Activated CD8-positive, alpha-beta memory T cell treated with anti-CD3 and anti-CD28 coated beads for 4 hours (primary cell): ENCODE data around the gene SPATA16.
"Not testable (repeated sequence)": the region's sequence is repeated elsewhere in the genome, so short reads cannot be mapped to it uniquely, and the experiment has no call there.

Experiments
- DNase-seq, 2 donors: peaks; one replicate each; pipeline ENCODE4 v3.0.0-alpha.2; 2020; ENCODE audit warnings: low read depth in 2 of 2

SPATA16 gene

DNA sequence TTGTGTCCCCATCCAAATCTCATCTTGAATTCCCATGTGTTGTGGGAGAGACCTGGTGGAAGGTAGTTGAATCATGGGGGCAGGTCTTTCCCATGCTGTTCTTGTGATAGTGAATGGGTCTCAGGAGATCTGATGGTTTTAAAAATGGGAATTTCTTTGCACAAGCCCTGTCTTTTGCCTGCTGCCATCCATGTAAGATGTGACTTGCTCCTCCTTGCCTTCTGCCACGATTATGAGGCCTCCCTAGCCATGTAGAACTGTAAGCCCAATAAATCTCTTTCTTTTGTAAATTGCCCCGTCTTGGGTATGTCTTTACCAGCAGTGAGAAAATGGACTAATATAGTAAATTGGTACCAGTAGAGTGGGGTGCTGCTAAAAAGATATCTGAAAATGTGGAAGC is 261.7 kb downstream of the SPATA16 start:
- DNase-seq = not testable (repeated sequence)

DNA sequence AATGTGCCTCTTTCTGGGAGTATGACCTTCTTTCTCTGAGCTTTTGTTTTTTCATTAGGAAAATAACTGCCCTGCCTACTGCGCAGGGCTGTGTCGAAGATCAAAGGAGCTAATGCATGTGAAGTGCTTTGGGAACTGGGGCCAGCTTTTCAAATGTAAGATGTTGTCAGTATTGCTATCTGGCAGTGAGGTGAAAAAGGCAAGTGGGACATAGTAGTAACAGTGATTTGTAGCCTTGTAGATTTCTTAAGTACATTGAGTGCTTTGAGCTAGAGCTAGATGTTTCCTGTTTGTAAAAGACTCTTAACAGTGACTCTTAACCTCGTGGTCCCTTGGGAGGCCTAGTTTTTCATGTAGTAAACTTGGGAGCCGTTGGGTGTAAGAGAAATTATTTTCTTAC is 264.0 kb downstream of the SPATA16 start:
- no peak for DNase-seq

DNA sequence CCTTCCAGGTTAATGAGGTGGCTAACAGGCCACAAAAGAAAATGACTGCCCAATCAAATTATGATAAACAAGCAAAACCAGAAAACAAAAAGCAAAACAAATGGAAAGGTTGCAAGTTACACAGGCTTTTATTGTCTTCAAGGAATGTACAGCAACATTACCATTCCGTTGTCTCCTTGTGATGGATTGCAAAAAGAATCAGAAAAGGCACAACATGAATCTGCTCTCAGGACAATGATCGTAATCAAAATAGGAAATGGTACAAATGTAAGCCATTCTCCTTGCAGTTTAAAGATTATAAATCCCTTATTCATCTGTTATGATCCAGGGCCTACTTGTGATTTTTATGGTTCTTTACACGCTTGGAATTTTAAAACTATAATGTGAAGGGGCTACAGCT is 264.7 kb downstream of the SPATA16 start:
- no peak for DNase-seq

GRCh38 chr3:172875039-172875438 is 266.0 kb downstream of the SPATA16 start:
- DNase-seq = no peak

- DNase-seq = no peak
Observed at GRCh38 chr3:172869784-172870518, 271.1 kb downstream of the SPATA16 start.

DNA sequence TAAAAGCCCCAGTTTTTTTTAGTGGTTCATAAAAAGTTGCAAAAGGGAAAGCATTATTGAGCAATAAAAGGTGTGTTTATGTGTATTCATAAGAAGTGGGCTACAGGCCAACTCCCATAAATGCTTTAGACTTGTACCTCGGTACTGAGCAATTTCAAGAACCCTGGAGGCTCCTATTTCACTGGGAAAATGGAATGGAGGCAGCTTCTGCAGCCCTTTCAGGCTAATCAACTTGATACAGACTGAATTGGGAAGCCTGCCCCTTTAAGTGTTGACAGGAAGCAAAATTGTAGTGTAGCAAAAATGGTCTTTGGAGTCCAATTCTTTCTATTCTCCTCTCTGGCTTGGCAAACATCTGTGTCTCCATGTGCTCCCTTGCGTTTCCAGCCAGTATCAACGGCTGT is 271.7 kb downstream of the SPATA16 start:
- DNase-seq = no peak

- no peak for DNase-seq
Observed at GRCh38 chr3:172868582-172869200, 272.3 kb downstream of the SPATA16 start.

DNA sequence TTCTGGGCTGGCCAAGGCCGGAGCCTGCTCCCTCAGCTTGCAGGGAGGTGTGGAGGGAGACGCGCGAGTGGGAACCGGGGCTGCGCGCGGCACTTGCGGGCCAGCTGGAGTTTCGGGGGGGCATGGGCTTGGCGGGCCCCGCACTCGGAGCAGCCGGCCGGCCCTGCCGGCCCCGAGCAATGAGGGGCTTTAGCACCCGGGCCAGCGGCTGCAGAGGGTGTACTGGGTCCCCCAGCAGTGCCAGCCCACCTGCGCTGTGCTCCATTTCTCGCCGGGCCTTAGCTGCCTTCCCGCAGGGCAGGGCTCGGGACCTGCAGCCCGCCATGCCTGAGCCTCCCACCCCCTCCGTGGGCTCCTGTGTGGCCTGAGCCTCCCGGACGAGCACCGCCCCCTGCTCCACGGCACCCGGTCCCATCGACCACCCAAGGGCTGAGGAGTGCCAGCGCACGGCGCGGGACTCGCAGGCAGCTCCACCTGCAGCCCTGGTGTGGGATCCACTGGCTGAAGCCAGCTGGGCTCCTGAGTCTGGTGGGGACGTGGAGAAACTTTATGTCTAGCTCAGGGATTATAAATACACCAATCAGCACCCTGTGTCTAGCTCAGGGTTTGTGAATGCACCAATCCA is 274.2 kb downstream of the SPATA16 start:
- DNase-seq = not testable (repeated sequence)

DNA sequence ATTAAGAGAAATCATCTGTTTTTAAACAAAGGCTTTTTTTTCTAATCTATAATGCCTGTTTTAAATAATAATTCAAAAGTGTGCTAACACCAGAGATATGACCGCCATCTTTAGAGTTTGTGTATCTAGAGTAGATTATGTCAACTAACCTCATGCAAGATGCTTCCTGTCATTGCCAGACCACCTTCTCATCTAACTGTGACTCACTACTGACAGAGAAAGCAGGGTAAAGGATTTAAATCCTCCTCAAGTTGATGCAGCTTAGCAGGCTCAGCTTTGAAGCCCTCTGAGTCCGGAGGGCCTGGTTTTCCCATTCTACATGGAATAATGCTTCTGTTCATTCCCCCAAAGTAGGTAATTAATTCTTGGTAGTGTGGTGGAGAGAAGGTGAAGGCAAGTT is 282.0 kb downstream of the SPATA16 start:
- DNase-seq = no peak

DNA sequence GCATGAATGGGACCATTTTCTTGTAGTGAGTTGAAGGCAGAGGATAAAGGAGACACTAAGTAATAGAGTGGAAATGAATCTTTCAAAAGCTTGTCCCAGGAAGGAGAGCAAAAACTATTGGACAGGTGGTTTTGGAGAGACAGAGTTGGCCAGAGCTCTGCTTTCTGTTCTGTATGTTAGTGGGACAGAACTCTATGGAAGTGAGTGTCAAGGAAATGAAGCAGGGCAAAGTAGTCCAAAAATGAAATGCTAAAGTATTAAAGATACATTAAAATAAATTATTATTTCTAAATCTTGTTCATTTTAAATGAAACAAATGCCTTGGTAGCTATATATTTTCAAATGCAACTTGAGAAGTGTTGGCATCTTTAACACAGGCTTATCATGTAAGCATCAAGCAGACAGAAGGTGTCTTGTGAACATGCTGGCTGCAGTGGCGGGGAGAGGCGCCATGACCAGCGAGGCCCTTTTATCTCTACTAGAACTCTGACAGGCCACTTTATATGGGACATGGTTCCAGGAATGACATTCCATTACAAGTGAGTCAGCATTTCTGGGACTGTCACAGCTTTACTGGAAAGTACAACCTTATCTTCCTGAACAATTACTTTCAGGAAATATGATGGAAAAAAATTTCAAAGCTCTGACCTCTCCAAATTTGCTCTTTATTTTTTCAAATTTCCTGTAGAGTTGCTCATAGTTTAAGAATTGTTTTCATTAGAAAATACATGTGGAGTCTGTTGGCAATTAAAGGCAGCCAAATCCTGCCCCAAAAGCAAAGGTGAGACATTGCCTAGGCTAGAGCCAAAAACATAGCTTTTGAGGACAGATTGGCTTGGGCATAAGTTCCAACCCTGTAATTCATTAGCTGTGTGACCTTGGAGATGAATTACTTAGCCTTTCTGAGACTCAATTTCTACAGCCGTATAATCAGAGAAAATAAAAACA is 284.0 kb downstream of the SPATA16 start:
- DNase-seq = no peak

GRCh38 chr3:172855037-172855436 is 286.0 kb downstream of the SPATA16 start:
- no peak for DNase-seq

DNA sequence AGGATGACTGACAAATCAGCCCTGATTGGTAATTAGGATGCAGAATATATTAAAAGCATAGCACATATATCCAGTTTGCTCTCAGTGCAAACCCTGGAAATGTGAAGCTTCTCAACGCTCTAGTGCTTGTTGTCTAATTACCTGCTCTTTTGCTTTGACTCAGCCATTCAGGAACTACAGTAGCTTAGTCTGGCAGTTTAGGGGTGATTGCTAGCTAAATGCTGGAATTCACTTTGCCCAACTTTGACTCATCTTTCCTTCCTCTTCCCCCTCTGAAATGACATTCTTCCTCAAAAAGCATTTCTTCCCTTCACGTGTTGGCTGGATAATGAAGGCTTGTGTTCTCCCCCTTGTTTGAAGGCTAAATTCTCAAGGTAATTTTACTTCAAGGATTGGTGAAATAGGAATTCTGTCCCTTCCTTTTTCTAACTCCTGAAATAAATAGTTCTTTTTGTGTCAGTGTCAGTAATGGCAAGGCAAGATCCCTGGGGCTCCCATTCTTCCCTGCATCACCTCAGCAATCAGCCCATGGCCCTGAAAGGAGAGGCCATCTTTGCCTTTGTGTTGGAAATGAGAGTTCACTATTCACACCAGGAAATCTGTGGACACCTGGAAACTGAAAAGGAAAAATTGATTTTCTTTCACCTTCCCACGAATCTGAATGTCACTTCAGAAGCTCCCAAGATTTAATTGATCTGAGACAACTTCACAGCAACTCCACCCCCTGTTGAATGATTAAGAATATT is 286.9 kb downstream of the SPATA16 start:
- DNase-seq = no peak

DNA sequence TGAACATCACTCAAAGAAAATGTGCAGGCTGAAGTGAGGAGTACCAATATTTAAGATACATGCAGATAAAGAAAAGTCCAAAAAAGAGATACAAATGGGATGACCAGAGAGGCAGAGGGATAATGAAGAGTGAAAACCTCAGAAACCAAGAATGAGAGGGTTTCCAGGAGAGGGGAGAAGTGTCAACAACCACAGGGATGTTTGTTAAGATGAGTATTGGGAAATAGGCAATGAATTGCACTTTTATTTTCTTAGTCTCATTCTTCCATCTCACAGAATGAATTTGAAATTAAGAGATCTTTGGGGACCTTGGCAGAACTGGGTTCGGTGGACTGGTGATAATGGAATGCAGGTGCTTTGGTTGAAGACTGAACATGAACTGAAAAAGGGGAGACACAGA is 288.0 kb downstream of the SPATA16 start:
- DNase-seq = no peak

DNA sequence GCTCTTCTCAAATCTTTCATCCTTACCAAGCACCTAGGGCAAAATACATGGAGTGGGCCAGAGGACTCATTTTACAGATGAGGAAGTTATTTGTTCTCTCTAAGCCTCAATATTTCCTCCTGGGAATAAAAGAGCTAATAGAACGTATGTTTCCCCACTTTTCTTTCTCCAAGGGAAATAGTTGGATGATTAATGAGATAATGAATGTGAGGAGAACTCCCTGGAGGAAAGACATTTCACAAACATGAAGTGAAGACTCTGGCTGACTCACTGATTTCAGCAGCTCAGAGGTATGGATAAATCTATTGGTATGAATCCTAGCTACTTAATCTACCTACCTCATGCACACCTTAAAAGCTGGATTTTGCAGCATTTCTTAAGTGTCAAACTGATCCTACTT is 292.1 kb downstream of the SPATA16 start:
- DNase-seq = no peak

DNA sequence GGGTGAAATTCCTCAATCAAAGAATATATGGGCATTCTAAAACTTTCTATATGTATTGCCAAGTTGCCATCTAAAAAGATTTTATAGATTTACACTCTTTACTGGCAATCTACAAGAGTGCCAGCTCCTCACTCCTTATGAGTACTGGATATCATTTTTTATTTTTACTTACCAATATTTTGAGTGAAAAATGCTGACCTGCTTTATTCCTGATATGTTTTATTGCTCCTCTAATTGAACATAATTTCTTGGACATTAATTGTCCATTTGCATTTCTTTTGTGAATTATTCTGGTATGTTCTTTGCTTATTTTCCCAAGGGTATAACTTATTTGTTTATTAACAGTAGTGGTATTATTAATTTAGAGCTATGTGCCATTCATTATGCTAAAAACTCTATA is 293.7 kb downstream of the SPATA16 start:
- DNase-seq = no peak

- DNase-seq = no peak
Observed at GRCh38 chr3:172846706-172847105, 294.3 kb downstream of the SPATA16 start.

DNA sequence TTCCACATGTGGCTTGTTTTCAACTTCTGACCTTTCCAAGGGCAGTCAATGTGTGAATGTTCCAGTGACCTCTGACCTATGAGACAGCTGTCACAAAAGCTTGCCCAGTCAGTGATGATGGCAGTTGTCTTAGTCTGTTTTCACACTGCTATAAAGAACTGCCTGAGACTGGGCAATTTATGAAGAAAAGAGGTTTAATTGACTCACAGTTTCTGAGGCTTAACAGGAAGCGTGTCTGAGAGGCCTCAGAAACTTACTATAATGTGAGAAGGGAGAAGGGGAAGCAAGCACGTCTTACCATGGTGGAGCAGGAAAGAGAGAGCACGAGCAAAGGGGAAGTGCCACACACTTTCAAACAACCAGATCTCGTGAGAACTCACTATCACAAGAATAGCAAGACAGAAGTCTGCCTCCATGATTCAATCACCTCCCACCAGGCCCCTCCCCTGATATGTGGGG is 294.9 kb downstream of the SPATA16 start:
- no peak for DNase-seq

- no peak for DNase-seq
Observed at GRCh38 chr3:172844428-172844827, 296.6 kb downstream of the SPATA16 start.

DNA sequence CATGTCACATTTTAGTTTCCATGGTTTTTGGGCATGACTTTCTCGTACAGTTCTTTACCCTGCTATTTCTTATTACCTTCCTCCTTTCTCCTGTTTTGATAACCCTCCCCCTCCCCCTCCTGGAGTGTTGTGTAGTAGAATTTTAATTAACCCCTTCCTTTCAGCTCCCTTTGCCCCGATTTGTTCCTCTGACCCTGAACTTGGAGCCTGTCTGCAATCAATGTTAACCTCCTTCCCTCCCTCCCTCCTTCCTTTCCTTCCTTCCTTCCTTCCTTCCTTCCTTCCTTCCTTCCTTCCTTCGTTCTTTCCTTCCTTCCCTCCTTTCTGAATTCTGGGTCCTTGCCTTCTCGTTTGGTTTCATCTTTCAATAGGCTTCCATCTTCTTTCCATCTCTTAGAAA is 300.1 kb downstream of the SPATA16 start:
- no peak for DNase-seq

DNA sequence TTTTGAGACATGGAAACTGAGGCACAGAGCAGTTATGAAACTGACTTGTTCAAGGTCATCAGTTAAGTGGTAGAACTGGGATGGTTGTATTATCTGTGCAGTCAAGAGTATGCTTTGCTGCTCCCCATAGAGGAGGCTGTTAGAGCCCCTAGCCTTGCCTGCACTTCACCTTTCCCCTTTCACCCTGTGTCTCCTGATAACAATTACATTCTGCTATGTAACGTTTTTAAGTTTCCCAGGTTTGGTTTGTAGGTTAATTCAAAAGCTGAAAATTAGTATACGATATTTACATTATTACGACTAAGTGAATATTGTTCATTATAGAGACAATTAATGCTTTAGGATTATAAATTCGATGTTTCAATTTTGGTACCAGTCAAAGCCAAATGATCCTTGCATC is 300.6 kb downstream of the SPATA16 start:
- no peak for DNase-seq

DNA sequence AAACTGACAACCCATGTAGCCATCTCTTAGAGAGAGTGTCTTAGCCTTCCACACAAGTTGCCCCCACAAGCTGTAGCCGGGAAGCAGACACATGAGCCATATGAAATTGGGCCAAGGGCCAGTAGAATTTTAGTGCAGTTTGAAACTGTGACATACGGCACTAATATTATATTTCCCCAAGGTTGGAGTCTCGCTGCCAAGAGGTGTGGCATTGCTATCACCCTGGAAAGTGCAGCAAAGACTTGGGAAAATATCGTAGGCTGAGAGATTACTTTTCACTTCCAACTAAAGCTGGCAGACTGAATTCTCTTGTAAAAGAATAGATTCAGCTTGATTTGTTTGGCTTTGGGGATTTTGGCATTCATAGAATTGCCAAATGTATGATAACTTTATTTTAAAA is 301.4 kb downstream of the SPATA16 start:
- DNase-seq = no peak
